HL-60 (cell line): Measurements from ENCODE around the gene ANKEF1.

Experiments used
- DNase-seq, 2 experiments: peaks; one replicate each; pipeline ENCODE4 v3.0.0-alpha.2; 2010 to 2020; ENCODE audit warnings: low read depth in 1 of 2, low spot score in 1 of 2
- H3K27ac ChIP-seq: fragments of 250-450 bp; sonication (Bioruptor Pico); replicated peaks from 2 replicates; pipeline ENCODE4 v1.5.1; 2020; ENCODE audit warnings: mild to moderate bottlenecking, moderate library complexity
- H3K27me3 ChIP-seq: fragments of 250-450 bp; sonication (Bioruptor Pico); 2 replicates; pipeline ENCODE4 v1.5.1; 2021; ENCODE audit warnings: mild to moderate bottlenecking, moderate library complexity; ENCODE audit not compliant: insufficient read depth, poor library complexity, severe bottlenecking
- H3K4me3 ChIP-seq: replicated peaks from 2 replicates; pipeline ENCODE4 v1.5.1; 2011; ENCODE audit warnings: mild to moderate bottlenecking, control low read depth, low read length; ENCODE audit not compliant: insufficient read depth
- CTCF ChIP-seq: IDR thresholded peaks from one replicate; pipeline ENCODE4 v1.5.1; 2011; ENCODE audit warnings: low read length, control low read depth, inconsistent platforms; ENCODE audit not compliant: insufficient read depth
- GABPA ChIP-seq: IDR thresholded peaks from 2 replicates; pipeline ENCODE4 v1.6.1; 2012; ENCODE audit warnings: low read depth
- POLR2AphosphoS5 ChIP-seq: IDR thresholded peaks from 2 replicates; pipeline ENCODE4 v1.6.1; 2012; ENCODE audit warnings: low read depth
- REST ChIP-seq: IDR thresholded peaks from 2 replicates; pipeline ENCODE4 v1.6.1; 2012; ENCODE audit warnings: low read depth; ENCODE audit not compliant: insufficient replicate concordance
- SPI1 ChIP-seq: IDR thresholded peaks from 2 replicates; pipeline ENCODE4 v1.6.1; 2012; ENCODE audit warnings: low read depth, mild to moderate bottlenecking, borderline replicate concordance
- long read RNA-seq: library from polyadenylated mRNA; unstranded; transcript quantifications from one replicate; pipeline ENCODE4 v2.0.0, GENCODE V29; 2020

Gene ANKEF1
- long read RNA-seq, result 0 reads

GRCh38 chr20:10034717-10035571 is at the start of gene ANKEF1:
TSS of gene ANKEF1 (plus strand) at chr20:10034987. CDS start at chr20:10038302, 3,315 bp downstream.
- Histone ChIP-seq H3K4me3 (peak within 1 kb of the TSS; percentile 76), H3K27ac (no peak within 1 kb of the TSS), H3K27me3 (peaks cover 3% of the 10 kb centered on the region)
- DNase-seq, result peak; percentile 37 to 56
- TF ChIP-seq REST (no peak), POLR2AphosphoS5 (no peak), SPI1 (no peak), CTCF (no peak), GABPA (peak; percentile 75)

- H3K27ac ChIP-seq, result no peak overlapping the region
- no peak overlapping the region for H3K4me3 ChIP-seq
- peaks cover 2% of the 10 kb centered on the region for H3K27me3 ChIP-seq
- DNase-seq, result no peak
- no peak for TF ChIP-seq SPI1
Measured at GRCh38 chr20:9985281-9985680, 49.5 kb upstream of the ANKEF1 start.

- Histone ChIP-seq H3K4me3 (no peak overlapping the region), H3K27me3 (peaks cover 2% of the 10 kb centered on the region)
Measured at GRCh38 chr20:9985773-9986172, 49.0 kb upstream of the ANKEF1 start.

More at GRCh38 chr20:9985773-9986172, 49.0 kb upstream of the ANKEF1 start:
- H3K27ac ChIP-seq, result no peak overlapping the region
- TF ChIP-seq GABPA (no peak), CTCF (no peak), POLR2AphosphoS5 (no peak), REST (no peak), SPI1 (no peak)
- DNase-seq, result no peak
